IMR-90 (cell line): ENCODE measurements around the gene PEX16. TPM values are rescaled to one million over a fixed set of nuclear protein-coding genes. Genes with fewer than 3 reads are reported as not detected.

ENCODE experiments used
- ATAC-seq: fragments of 200-7000 bp; cut with Tn5 transposase; 2 replicates; pipeline ENCODE4 v1.9.1; 2020; ENCODE audit warnings: low read depth, mild to moderate bottlenecking, moderate library complexity
- BruUV-seq: library from RNA; stranded (reverse); fragments of 400-500 nt; replicated peaks from 2 replicates; lab custom pipeline; 2021; lab: Mats Ljungman, UMichigan
- CTCF ChIA-PET: fragments of 300-600 bp; formaldehyde crosslinking; extraction: SDS; loops from one replicate; lab custom pipeline; 2021; ENCODE audit warnings: antibody characterized with exemption; lab: Yijun Ruan, JAX
- POLR2A ChIA-PET: fragments of 300-600 bp; sonication (Branson Sonifier 250); formaldehyde crosslinking; loops from one replicate; lab custom pipeline; 2022; ENCODE audit warnings: antibody characterized with exemption; ENCODE audit not compliant: unreplicated experiment; lab: Charles Lee
- DNase-seq: peaks from one replicate; pipeline ENCODE4 v3.0.0; 2013
- H2AFZ ChIP-seq: replicated peaks from 2 replicates; pipeline ENCODE3; 2013; ENCODE audit warnings: low read length, mild to moderate bottlenecking; ENCODE audit not compliant: poor library complexity
- H2AK5ac ChIP-seq: 2 replicates; pipeline ENCODE4 v1.6.1; 2013; ENCODE audit warnings: low read depth, low read length, inconsistent platforms
- H2AK9ac ChIP-seq: replicated peaks from 2 replicates; pipeline ENCODE3; 2013; ENCODE audit warnings: mild to moderate bottlenecking, low read depth, low read length, moderate library complexity; ENCODE audit not compliant: poor library complexity
- H2BK120ac ChIP-seq: 2 replicates; pipeline ENCODE4 v1.6.1; 2013; ENCODE audit warnings: low read depth, low read length, inconsistent platforms
- H2BK15ac ChIP-seq: 3 replicates; pipeline ENCODE4 v1.6.1; 2013; ENCODE audit warnings: low read depth, low read length, inconsistent platforms
- H2BK20ac ChIP-seq: 2 replicates; pipeline ENCODE4 v1.6.1; 2013; ENCODE audit warnings: low read depth, mild to moderate bottlenecking, inconsistent platforms, low read length, moderate library complexity
- H2BK5ac ChIP-seq: 2 replicates; pipeline ENCODE4 v1.6.1; 2013; ENCODE audit warnings: mild to moderate bottlenecking, low read depth, low read length, inconsistent platforms; ENCODE audit not compliant: poor library complexity, severe bottlenecking
- H3K14ac ChIP-seq: replicated peaks from 2 replicates; pipeline ENCODE4 v1.6.1; 2013; ENCODE audit warnings: low read depth, low read length, inconsistent platforms
- H3K18ac ChIP-seq: 2 replicates; pipeline ENCODE4 v1.6.1; 2013; ENCODE audit warnings: low read depth, low read length, control low read depth
- H3K23ac ChIP-seq: 2 replicates; pipeline ENCODE4 v1.6.1; 2013; ENCODE audit warnings: low read depth, low read length, inconsistent platforms
- H3K27ac ChIP-seq: 2 replicates; pipeline ENCODE4 v1.5.1; 2013; ENCODE audit warnings: mild to moderate bottlenecking, control low read depth, low read length; ENCODE audit not compliant: insufficient read depth
- H3K27me3 ChIP-seq: 2 replicates; pipeline ENCODE4 v1.6.1; 2013; ENCODE audit warnings: low read length; ENCODE audit not compliant: control insufficient read depth, insufficient read depth
- H3K36me3 ChIP-seq: 2 replicates; pipeline ENCODE4 v1.6.1; 2013; ENCODE audit warnings: low read length, mixed read lengths; ENCODE audit not compliant: control insufficient read depth, insufficient read depth
- H3K4ac ChIP-seq: 2 replicates; pipeline ENCODE4 v1.6.1; 2013; ENCODE audit warnings: low read depth, low read length, inconsistent platforms
- H3K4me1 ChIP-seq: 2 replicates; pipeline ENCODE4 v1.6.1; 2013; ENCODE audit warnings: low read length, mixed read lengths; ENCODE audit not compliant: control insufficient read depth, insufficient read depth
- H3K4me2 ChIP-seq: 2 replicates; pipeline ENCODE4 v1.6.1; 2013; ENCODE audit warnings: low read depth, mild to moderate bottlenecking, control low read depth, low read length, moderate library complexity
- H3K4me3 ChIP-seq: 2 replicates; pipeline ENCODE4 v1.5.1; 2013; ENCODE audit warnings: low read depth, mild to moderate bottlenecking, control low read depth, low read length, moderate library complexity; ENCODE audit not compliant: insufficient read depth
- H3K56ac ChIP-seq: 2 replicates; pipeline ENCODE4 v1.6.1; 2013; ENCODE audit warnings: low read length, inconsistent platforms; ENCODE audit not compliant: insufficient read depth; ENCODE audit errors: extremely low read depth
- H3K79me1 ChIP-seq, 2 experiments: 2 replicates each; pipeline ENCODE4 v1.6.1; 2013; ENCODE audit warnings: low read length in 2 of 2, inconsistent platforms in 1 of 2, low read depth in 1 of 2
- H3K9ac ChIP-seq: 2 replicates; pipeline ENCODE4 v1.6.1; 2013; ENCODE audit warnings: low read depth, low read length, control low read depth
- H3K9me1 ChIP-seq: 2 replicates; pipeline ENCODE4 v1.6.1; 2013; ENCODE audit warnings: low read length, inconsistent platforms; ENCODE audit not compliant: insufficient read depth
- H3K9me3 ChIP-seq: 2 replicates; pipeline ENCODE4 v1.6.1; 2013; ENCODE audit warnings: low read length; ENCODE audit not compliant: control insufficient read depth, insufficient read depth
- H4K20me1 ChIP-seq: 2 replicates; pipeline ENCODE4 v1.6.1; 2013; ENCODE audit warnings: low read length, inconsistent platforms; ENCODE audit not compliant: insufficient read depth
- H4K5ac ChIP-seq: 2 replicates; pipeline ENCODE4 v1.6.1; 2013; ENCODE audit warnings: mild to moderate bottlenecking, low read depth, low read length, control low read depth
- H4K8ac ChIP-seq, 2 experiments: 2 replicates each; pipeline ENCODE4 v1.6.1; 2013; ENCODE audit warnings: low read depth in 2 of 2, low read length in 2 of 2, control low read depth in 1 of 2, inconsistent platforms in 1 of 2
- H4K91ac ChIP-seq: 2 replicates; pipeline ENCODE4 v1.6.1; 2013; ENCODE audit warnings: low read depth, low read length, inconsistent platforms; ENCODE audit not compliant: insufficient read depth
- BHLHE40 ChIP-seq: fragments of 150-350 bp; IDR thresholded peaks from 2 replicates; pipeline ENCODE4 v1.6.1; 2016; ENCODE audit warnings: mild to moderate bottlenecking, low read depth, low read length
- CEBPB ChIP-seq: IDR thresholded peaks from 2 replicates; pipeline ENCODE4 v1.6.1; 2012; ENCODE audit warnings: low read depth, low read length, improper control_type of control experiment
- CTCF ChIP-seq: conservative IDR thresholded peaks from 2 replicates; pipeline ENCODE4 v1.5.1; 2012; ENCODE audit warnings: mild to moderate bottlenecking, low read depth, low read length, improper control_type of control experiment
- MAFK ChIP-seq: IDR thresholded peaks from 2 replicates; pipeline ENCODE4 v1.6.1; 2012; ENCODE audit warnings: low read depth, low read length, improper control_type of control experiment
- MXI1 ChIP-seq: IDR thresholded peaks from 2 replicates; pipeline ENCODE4 v1.6.1; 2012; ENCODE audit warnings: low read depth, mild to moderate bottlenecking, low read length, moderate library complexity, borderline replicate concordance
- POLR2A ChIP-seq: IDR thresholded peaks from 2 replicates; pipeline ENCODE4 v1.6.1; 2012; ENCODE audit warnings: mild to moderate bottlenecking, low read depth, low read length
- RAD21 ChIP-seq: IDR thresholded peaks from 2 replicates; pipeline ENCODE4 v1.6.1; 2012; ENCODE audit warnings: low read length, improper control_type of control experiment
- RFX5 ChIP-seq: IDR thresholded peaks from 2 replicates; pipeline ENCODE4 v1.8.0; 2012; ENCODE audit warnings: low read depth, mild to moderate bottlenecking, low read length, moderate library complexity
- WGBS, 2 experiments: methylation state at CpG; one replicate each; pipeline versions ENCODE4 v1.1.5 to v1.1.7; 2013; ENCODE audit warnings: missing lambda C conversion rate in 2 of 2; ENCODE audit not compliant: insufficient read length in 1 of 2; ENCODE audit errors: extremely low coverage in 2 of 2; 5-methylcytosine and 5-hydroxymethylcytosine counted together
- dilution Hi-C: fragments of 300-500 bp; cut with HindIII; formaldehyde crosslinking; loops from one replicate; pipeline ENCODE4 v1.14.3; 2018; ENCODE audit warnings: low sequenced_read_pairs; ENCODE audit not compliant: unreplicated experiment
- in situ Hi-C: fragments of 300-500 bp; cut with MboI; formaldehyde crosslinking; loops from 3 replicates; pipeline ENCODE4 v1.14.3; 2019; ENCODE audit warnings: low sequenced_read_pairs, inconsistent platforms, mixed read lengths
- intact Hi-C: fragments of 100-400 bp; cut with micrococcal nuclease; formaldehyde crosslinking; loops from 2 replicates; pipeline ENCODE4 v1.10.0; 2022
- polyA plus RNA-seq, 3 experiments: library from polyadenylated mRNA; depleted of rRNA; stranded (reverse); fragments of >200 nt; gene quantifications; 2 replicates each; pipeline ENCODE4 v1.2.3, GENCODE V29; 2012; ENCODE audit warnings: low replicate concordance in 1 of 3
- total RNA-seq: library from RNA; depleted of rRNA; stranded (reverse); fragments of >200 nt; gene quantifications from 2 replicates; pipeline ENCODE4 v1.2.3, GENCODE V29; 2012; rRNA removed

The PEX16 gene
- total and polyA plus RNA-seq, 2 of the 4 experiments (the other 2 are of a cell fraction), result 17.9 to 23.3 TPM

GRCh38 chr11:45860348-45860747, 57.3 kb downstream of the PEX16 start:
- TF ChIP-seq CTCF (no peak), RFX5 (no peak), MAFK (no peak), BHLHE40 (no peak), POLR2A (no peak), RAD21 (no peak), MXI1 (no peak), CEBPB (no peak)
- no CpG with 5 or more reads among the region's 5 CpGs for WGBS, 2 experiments
- peaks cover 33% of the 10 kb centered on the region for H3K36me3 ChIP-seq
- H3K4me1 ChIP-seq, result peaks cover 33% of the 10 kb centered on the region
- intact Hi-C loops, result no loop called here
- no peak for DNase-seq
- peak overlapping the region; percentile 70 for H4K5ac ChIP-seq
- peak overlapping the region; percentile 81; the same call in 1 of the 2 replicates for H2BK20ac ChIP-seq
- CTCF ChIA-PET, result interaction anchor here (0.9 to 4.4 kb wide), 3 partner anchors 12 to 18 kb away, joined by 3 to 26 read pairs (median 6); partner anchors contain the start of gene CRY2
- H3K27ac ChIP-seq, result peak overlapping the region; percentile 97
- peak overlapping the region; percentile 83 for H3K14ac ChIP-seq
- no peak for ATAC-seq
- peak overlapping the region; percentile 37; the same call in 1 of the 2 replicates for H3K9ac ChIP-seq
- peak overlapping the region; percentile 35 for H3K4me2 ChIP-seq
- H3K9me3 ChIP-seq, result no peaks in the 10 kb centered on the region
- H2AFZ ChIP-seq, result no peak overlapping the region
- peaks cover 7% of the 10 kb centered on the region for H4K20me1 ChIP-seq
- in situ Hi-C loops, result no loop called here
- H3K18ac ChIP-seq, result peak overlapping the region; percentile 48
- peak overlapping the region; percentile 69 for H2AK9ac ChIP-seq
- H2BK15ac ChIP-seq, result peak overlapping the region; percentile 48; the same call in 1 of the 3 replicates
- H3K56ac ChIP-seq, result peak overlapping the region; percentile 71
- peak overlapping the region; percentile 87 for H3K4ac ChIP-seq
- POLR2A ChIA-PET, result interaction anchor here (0.6 kb wide), 1 partner anchor 809 kb away, joined by 5 read pairs; no protein-coding TSS in a partner anchor
- H3K9me1 ChIP-seq, result peaks cover 24% of the 10 kb centered on the region
- peak overlapping the region; percentile 82; the same call in 1 of the 2 replicates for H3K23ac ChIP-seq
- dilution Hi-C loops, result no loop called here
- peak overlapping the region; percentile 86 for H2BK120ac ChIP-seq
- BruUV-seq, result no TSS peak
- peak overlapping the region; percentile 29 for H2AK5ac ChIP-seq
- H3K27me3 ChIP-seq, result no peaks in the 10 kb centered on the region
- peak overlapping the region in 1 of 2 experiments; percentile 70; a peak in 3 of 4 replicates for H4K8ac ChIP-seq
- no peak overlapping the region for H3K4me3 ChIP-seq
- peak overlapping the region; percentile 86 for H2BK5ac ChIP-seq
- H4K91ac ChIP-seq, result peak overlapping the region; percentile 83
- H3K79me1 ChIP-seq, result peaks cover 9 to 43% of the 10 kb centered on the region in 2 experiments

Other genes with a start within 250 kb of the PEX16 start
- gene SLC35C1, start 112.7 kb downstream of the PEX16 start, total RNA-seq, result 3.1 and 4.3 TPM in 2 replicates
- 26.7 and 27.1 TPM in 2 replicates for gene SLC35C1, start 112.7 kb downstream of the PEX16 start, polyA plus RNA-seq (2012; rRNA removed)
- 12.8 and 13.1 TPM in 2 replicates for gene CRY2, start 70.4 kb downstream of the PEX16 start, total RNA-seq
- 10.8 and 12.2 TPM in 2 replicates for gene CRY2, start 70.4 kb downstream of the PEX16 start, polyA plus RNA-seq (2012; rRNA removed)
- gene MAPK8IP1, start 32.2 kb downstream of the PEX16 start, total RNA-seq, result 6.5 and 6.9 TPM in 2 replicates
- 9.6 and 12.4 TPM in 2 replicates for gene MAPK8IP1, start 32.2 kb downstream of the PEX16 start, polyA plus RNA-seq (2012; rRNA removed)
- gene FREY1, start 10.6 kb downstream of the PEX16 start, total RNA-seq, result 0.83 TPM in 1 of 2 replicates, not detected in the other
- gene FREY1, start 10.6 kb downstream of the PEX16 start, polyA plus RNA-seq (2012; rRNA removed), result 0.21 and 0.49 TPM in 2 replicates
- gene LARGE2, start 4.8 kb upstream of the PEX16 start, total RNA-seq, result not detected in 2 replicates
- 0.03 and 0.13 TPM in 2 replicates for gene LARGE2, start 4.8 kb upstream of the PEX16 start, polyA plus RNA-seq (2012; rRNA removed)
- gene PHF21A, start 203.6 kb upstream of the PEX16 start, total RNA-seq, result 9.0 and 9.7 TPM in 2 replicates
- 20.6 and 23.6 TPM in 2 replicates for gene PHF21A, start 203.6 kb upstream of the PEX16 start, polyA plus RNA-seq (2012; rRNA removed)